ENCODE results near the gene TERT. TPM values are rescaled to one million over a fixed set of nuclear protein-coding genes. Genes with fewer than 3 reads are reported as not detected.

Gene TERT
- total and polyA plus RNA-seq, 4 donors = 0.02 TPM; not detected in 3

DNA sequence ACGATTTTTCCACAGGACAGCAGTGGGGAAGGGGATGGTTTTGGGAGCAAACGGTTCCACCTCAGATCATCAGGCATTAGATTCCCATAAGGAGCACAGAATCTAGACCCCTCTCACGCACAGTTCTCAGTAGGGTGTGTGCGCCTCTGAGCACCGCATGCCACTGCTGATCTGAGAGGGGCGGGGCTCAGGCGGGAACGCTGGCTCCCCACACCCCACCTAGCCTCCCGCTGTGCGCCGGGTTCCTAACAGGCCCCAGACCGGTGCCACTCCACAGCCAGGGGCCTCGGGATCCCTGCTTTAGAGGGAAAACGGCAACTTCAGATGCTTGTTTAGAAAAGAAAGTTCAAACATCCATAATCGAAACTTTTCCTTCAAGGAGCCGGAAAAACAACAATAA lies 20.4 kb downstream of the TERT start:
- Histone ChIP-seq H3K4me3 (no peak overlapping the region), H3K4me1 (ENCODE audit: control insufficient read depth in 5 of 5, insufficient read depth in 5 of 5, low read length in 5 of 5) (no peaks in the 10 kb centered on the region), H3K9me3 (ENCODE audit: control insufficient read depth in 4 of 4, insufficient read depth in 3 of 4, low read length in 3 of 4) (peaks cover 0 to 10% (median 0%) of the 10 kb centered on the region in 4 donors), H3K9ac (ENCODE audit: insufficient read depth in 1 of 2, low read length in 2 of 2) (no peak overlapping the region), H3K27ac (ENCODE audit: low read depth in 1 of 2, low read length in 1 of 2) (no peak overlapping the region), H3K27me3 (ENCODE audit: control insufficient read depth in 3 of 3, insufficient read depth in 3 of 3, low read length in 2 of 3) (no peaks in the 10 kb centered on the region), H3K36me3 (ENCODE audit: control insufficient read depth in 4 of 4, insufficient read depth in 4 of 4, low read length in 4 of 4) (no peaks in the 10 kb centered on the region)
- DNase-seq (no peak), ATAC-seq (ENCODE audit: insufficient read depth, low FRiP score) (no peak)
- 79 to 89% methylated on average over 16 of the region's 16 CpGs for WGBS, 2 donors
- TF ChIP-seq, protein P1, sequence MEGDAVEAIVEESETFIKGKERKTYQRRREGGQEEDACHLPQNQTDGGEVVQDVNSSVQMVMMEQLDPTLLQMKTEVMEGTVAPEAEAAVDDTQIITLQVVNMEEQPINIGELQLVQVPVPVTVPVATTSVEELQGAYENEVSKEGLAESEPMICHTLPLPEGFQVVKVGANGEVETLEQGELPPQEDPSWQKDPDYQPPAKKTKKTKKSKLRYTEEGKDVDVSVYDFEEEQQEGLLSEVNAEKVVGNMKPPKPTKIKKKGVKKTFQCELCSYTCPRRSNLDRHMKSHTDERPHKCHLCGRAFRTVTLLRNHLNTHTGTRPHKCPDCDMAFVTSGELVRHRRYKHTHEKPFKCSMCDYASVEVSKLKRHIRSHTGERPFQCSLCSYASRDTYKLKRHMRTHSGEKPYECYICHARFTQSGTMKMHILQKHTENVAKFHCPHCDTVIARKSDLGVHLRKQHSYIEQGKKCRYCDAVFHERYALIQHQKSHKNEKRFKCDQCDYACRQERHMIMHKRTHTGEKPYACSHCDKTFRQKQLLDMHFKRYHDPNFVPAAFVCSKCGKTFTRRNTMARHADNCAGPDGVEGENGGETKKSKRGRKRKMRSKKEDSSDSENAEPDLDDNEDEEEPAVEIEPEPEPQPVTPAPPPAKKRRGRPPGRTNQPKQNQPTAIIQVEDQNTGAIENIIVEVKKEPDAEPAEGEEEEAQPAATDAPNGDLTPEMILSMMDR (IDR thresholded peaks at IDR 0.05; ENCODE audit: control extremely low read depth, extremely low read depth) = no peak

DNA sequence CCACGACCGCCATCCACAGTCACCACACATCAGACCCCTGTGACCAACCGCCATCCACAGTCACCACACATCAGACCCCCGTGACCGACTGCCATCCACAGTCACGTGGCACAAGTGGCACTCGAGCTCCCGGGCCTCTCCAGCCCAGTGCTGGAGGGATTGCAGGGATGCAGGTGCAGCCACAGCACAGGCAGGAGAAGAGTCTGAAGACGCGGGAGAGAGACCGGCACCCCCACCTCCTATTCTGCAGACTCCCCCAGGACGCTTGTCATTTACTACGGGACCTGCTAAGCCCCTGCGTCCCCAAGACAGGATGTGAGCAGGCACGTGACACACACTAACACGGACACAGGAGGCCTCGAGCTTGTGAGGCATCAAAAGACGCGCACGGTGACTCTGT lies 21.1 kb downstream of the TERT start:
- ATAC-seq (ENCODE audit: insufficient read depth, low FRiP score) = no peak
- WGBS, 2 donors = 95 to 97% methylated on average over 18 to 20 of the region's 20 CpGs
- Histone ChIP-seq H3K4me1 (ENCODE audit: control insufficient read depth in 5 of 5, insufficient read depth in 5 of 5, low read length in 5 of 5) (no peaks in the 10 kb centered on the region), H3K27ac (ENCODE audit: low read depth in 1 of 2, low read length in 1 of 2) (no peak overlapping the region), H3K4me3 (no peak overlapping the region), H3K36me3 (ENCODE audit: control insufficient read depth in 4 of 4, insufficient read depth in 4 of 4, low read length in 4 of 4) (no peaks in the 10 kb centered on the region), H3K27me3 (ENCODE audit: control insufficient read depth in 3 of 3, insufficient read depth in 3 of 3, low read length in 2 of 3) (no peaks in the 10 kb centered on the region), H3K9me3 (ENCODE audit: control insufficient read depth in 4 of 4, insufficient read depth in 3 of 4, low read length in 3 of 4) (peaks cover 0 to 6% (median 0%) of the 10 kb centered on the region in 4 donors), H3K9ac (ENCODE audit: insufficient read depth in 1 of 2, low read length in 2 of 2) (no peak overlapping the region)
- TF ChIP-seq, protein P1 (IDR thresholded peaks at IDR 0.05; ENCODE audit: control extremely low read depth, extremely low read depth) = no peak
- DNase-seq = no peak

DNA sequence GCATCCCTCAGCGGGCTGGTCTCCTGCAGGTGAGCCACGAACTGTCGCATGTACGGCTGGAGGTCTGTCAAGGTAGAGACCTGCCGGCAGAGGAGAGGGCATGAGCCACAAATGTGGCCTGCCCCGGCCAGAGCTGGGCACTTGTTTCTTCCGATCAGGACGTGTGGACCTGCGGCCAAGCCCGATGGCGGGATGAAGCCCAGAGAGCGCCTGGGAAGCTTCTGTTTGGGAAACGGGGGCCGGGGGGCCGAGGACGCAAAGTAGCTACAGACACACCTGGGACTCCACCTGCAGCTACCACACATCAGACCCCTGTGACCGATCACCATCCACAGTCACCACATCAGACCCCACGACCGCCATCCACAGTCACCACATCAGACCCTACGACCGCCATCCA lies 22.7 kb downstream of the TERT start:
- Histone ChIP-seq H3K4me1 (ENCODE audit: control insufficient read depth in 5 of 5, insufficient read depth in 5 of 5, low read length in 5 of 5) (no peaks in the 10 kb centered on the region), H3K27me3 (ENCODE audit: control insufficient read depth in 3 of 3, insufficient read depth in 3 of 3, low read length in 2 of 3) (no peaks in the 10 kb centered on the region), H3K36me3 (ENCODE audit: control insufficient read depth in 4 of 4, insufficient read depth in 4 of 4, low read length in 4 of 4) (no peaks in the 10 kb centered on the region), H3K4me3 (no peak overlapping the region), H3K9me3 (ENCODE audit: control insufficient read depth in 4 of 4, insufficient read depth in 3 of 4, low read length in 3 of 4) (no peaks in the 10 kb centered on the region), H3K9ac (ENCODE audit: insufficient read depth in 1 of 2, low read length in 2 of 2) (no peak overlapping the region), H3K27ac (ENCODE audit: low read depth in 1 of 2, low read length in 1 of 2) (no peak overlapping the region)
- ATAC-seq (ENCODE audit: insufficient read depth, low FRiP score) (no peak), DNase-seq (no peak)
- TF ChIP-seq, protein P1 (IDR thresholded peaks at IDR 0.05; ENCODE audit: control extremely low read depth, extremely low read depth) = no peak
- WGBS, 2 donors = 96 to 99% methylated on average over 20 to 21 of the region's 21 CpGs
